Measurements from ENCODE around the gene PTK6. TPM values are rescaled to one million over a fixed set of nuclear protein-coding genes. Genes with fewer than 3 reads are reported as not detected.

PTK6 gene
- total and polyA plus RNA-seq, 2 donors (not counting 1 experiment from before 2014, with no cell fraction given) = 0.86 to 2.3 TPM

- intact Hi-C loops (cut with micrococcal nuclease) = loop anchor here (2.0 kb wide), 1 partner anchor 22 kb away; the partner anchor contains the start of gene PPDPF
- H3K27ac ChIP-seq (ENCODE audit: low read length in 2 of 2) = no peak within 1 kb of the TSS
- H3K4me3 ChIP-seq (ENCODE audit: control extremely low read depth in 1 of 5, extremely low read depth in 1 of 5, insufficient read depth in 1 of 5, low read depth in 2 of 5, low read length in 4 of 5) = peak within 1 kb of the TSS in 4 of 5 experiments; percentile 29 to 55 (median 50)
- CTCF ChIA-PET = no interaction called here
- H3K36me3 ChIP-seq (replicated peaks in 1 of 2; ENCODE audit: control extremely low read depth in 1 of 2, control insufficient read depth in 1 of 2, extremely low read depth in 1 of 2, insufficient read depth in 2 of 2, low read length in 1 of 2) = no peaks in the 10 kb centered on the region
- no peaks in the 10 kb centered on the region for H4K20me1 ChIP-seq (ENCODE audit: control insufficient read depth, insufficient read depth, low read length, poor library complexity, severe bottlenecking)
- H2AFZ ChIP-seq (ENCODE audit: insufficient read depth, low read depth, low read length, poor library complexity, severe bottlenecking) = peak within 1 kb of the TSS; percentile 49
- H3K27me3 ChIP-seq (replicated peaks in 1 of 4; ENCODE audit: control extremely low read depth in 1 of 4, control insufficient read depth in 3 of 4, insufficient read depth in 4 of 4, low read length in 3 of 4) = peaks cover 0 to 53% (median 16%) of the 10 kb centered on the region in 4 experiments
- Mint-ChIP-seq H3K27me3 (peaks cover 14% of the 10 kb centered on the region), H3K4me1 (peaks cover 7% of the 10 kb centered on the region), H3K9me3 (ENCODE audit: insufficient read depth) (no peaks in the 10 kb centered on the region), H3K4me3 (peak within 1 kb of the TSS; percentile 59), H3K27ac (no peak within 1 kb of the TSS)
- under 1% methylated on average over 56 of the region's 58 CpGs for WGBS (ENCODE audit: insufficient coverage)
- POLR2A ChIA-PET = no interaction called here
- DNase-seq = peak; percentile 83
- peak; percentile 76 for ATAC-seq (ENCODE audit: low read depth)
- no peak for TF ChIP-seq EZH2 (IDR thresholded peaks at IDR 0.05; ENCODE audit: borderline replicate concordance, insufficient read depth, low read depth, low read length, poor library complexity, severe bottlenecking)
- TF ChIP-seq CTCF (IDR thresholded peaks at IDR 0.05) = no peak
- H3K4me1 ChIP-seq (ENCODE audit: control insufficient read depth in 2 of 2, insufficient read depth in 2 of 2, low read length in 2 of 2) = peaks cover 19 to 26% of the 10 kb centered on the region in 2 donors
- peak within 1 kb of the TSS; percentile 47 for H3K9ac ChIP-seq (ENCODE audit: low read length)
- peaks cover 0 to 14% (median 0%) of the 10 kb centered on the region in 3 donors for H3K9me3 ChIP-seq (ENCODE audit: control extremely low read depth in 1 of 3, control insufficient read depth in 2 of 3, insufficient read depth in 1 of 3, low read length in 2 of 3)
- H3K79me2 ChIP-seq (ENCODE audit: control insufficient read depth, insufficient read depth, low read length) = no peaks in the 10 kb centered on the region
- H3K4me2 ChIP-seq (replicated peaks; ENCODE audit: low read depth, low read length, poor library complexity, severe bottlenecking) = peak within 1 kb of the TSS; percentile 84
Measured at GRCh38 chr20:63498960-63499337, 38.2 kb downstream of the PTK6 start, which contains the start of gene EEF1A2. Gene EEF1A2, minus strand, starts transcription at chr20:63499083. Its CDS starts 1,320 bp downstream, at chr20:63497763.
